Mammary epithelial cell (primary cell): ENCODE results near the gene SGTB.

Experiments used
- CTCF ChIP-seq, 2 donors: IDR thresholded peaks in 1 of 2; conservative IDR thresholded peaks in 1 of 2; 2 replicates each; pipeline ENCODE4 v1.5.1; 2011 to 2012; ENCODE audit warnings: inconsistent platforms in 2 of 2, low read length in 2 of 2, mild to moderate bottlenecking in 2 of 2, control low read depth in 1 of 2, low read depth in 1 of 2; ENCODE audit not compliant: insufficient read depth in 1 of 2; ENCODE audit errors: extremely low read depth in 1 of 2
- EZH2 ChIP-seq: IDR thresholded peaks from 2 replicates; pipeline ENCODE4 v1.6.1; 2012; ENCODE audit warnings: low read length, inconsistent platforms, borderline replicate concordance

- TF ChIP-seq CTCF (conservative IDR thresholded peaks at IDR 0.05 in 1 of 2, IDR thresholded peaks at IDR 0.05 in 1 of 2; ENCODE audit: extremely low read depth in 1 of 2, insufficient read depth in 1 of 2, low read depth in 1 of 2, low read length in 2 of 2) (no peak), EZH2 (no peak)
Measured at GRCh38 chr5:65737842-65738241, 15.9 kb upstream of the SGTB start.
